Stromal cell of bone marrow (primary cell): ENCODE data around the gene C10orf95.

Experiments used
- DNase-seq: peaks from one replicate; pipeline ENCODE4 v3.0.0-alpha.2; 2012; ENCODE audit warnings: low read depth

Gene C10orf95

GRCh38 chr10:102416283-102416682 lies 35.1 kb downstream of the C10orf95 start:
- no peak for DNase-seq

GRCh38 chr10:102414749-102415148 lies 36.6 kb downstream of the C10orf95 start:
- DNase-seq, result no peak

- no peak for DNase-seq
Measured at GRCh38 chr10:102413806-102414561, 37.4 kb downstream of the C10orf95 start.

- no peak for DNase-seq
Measured at GRCh38 chr10:102413053-102413705, 38.2 kb downstream of the C10orf95 start.

- DNase-seq, result no peak
Measured at GRCh38 chr10:102412293-102412692, 39.0 kb downstream of the C10orf95 start.

- DNase-seq, result no peak
Measured at GRCh38 chr10:102411341-102412255, 39.7 kb downstream of the C10orf95 start.

DNA sequence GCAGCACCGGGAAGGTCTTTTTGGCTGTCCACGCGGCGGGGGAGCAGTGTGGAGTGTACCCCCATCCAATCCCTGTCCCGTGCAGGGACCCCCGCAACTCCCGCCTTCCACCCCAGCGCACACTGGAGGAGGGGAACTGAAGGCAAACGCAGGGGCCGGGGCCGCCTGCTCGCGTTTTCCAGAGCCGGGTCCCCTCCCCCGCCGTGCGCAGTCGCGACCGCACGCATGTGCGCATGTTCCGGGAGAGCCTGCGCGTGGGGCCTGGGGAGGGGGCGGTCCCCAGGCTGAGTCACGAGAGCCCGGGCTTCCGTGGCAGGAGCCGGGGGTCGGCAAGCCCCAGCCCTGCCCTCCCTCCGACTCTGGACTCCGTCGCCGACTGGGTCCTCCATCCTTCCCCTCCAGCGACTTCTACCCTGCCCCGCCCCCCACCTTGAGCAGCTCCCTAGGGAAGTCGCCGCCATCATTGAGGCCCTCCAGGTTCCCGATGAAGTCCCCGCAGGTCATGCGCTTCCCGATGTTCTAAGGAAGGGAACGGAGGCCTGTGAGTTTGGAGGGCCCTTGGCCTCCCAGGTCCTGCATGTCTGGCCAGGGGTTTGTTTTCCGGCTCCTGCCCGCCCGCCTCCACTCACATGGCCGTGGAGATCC lies 40.8 kb downstream of the C10orf95 start:
- no peak for DNase-seq

DNA sequence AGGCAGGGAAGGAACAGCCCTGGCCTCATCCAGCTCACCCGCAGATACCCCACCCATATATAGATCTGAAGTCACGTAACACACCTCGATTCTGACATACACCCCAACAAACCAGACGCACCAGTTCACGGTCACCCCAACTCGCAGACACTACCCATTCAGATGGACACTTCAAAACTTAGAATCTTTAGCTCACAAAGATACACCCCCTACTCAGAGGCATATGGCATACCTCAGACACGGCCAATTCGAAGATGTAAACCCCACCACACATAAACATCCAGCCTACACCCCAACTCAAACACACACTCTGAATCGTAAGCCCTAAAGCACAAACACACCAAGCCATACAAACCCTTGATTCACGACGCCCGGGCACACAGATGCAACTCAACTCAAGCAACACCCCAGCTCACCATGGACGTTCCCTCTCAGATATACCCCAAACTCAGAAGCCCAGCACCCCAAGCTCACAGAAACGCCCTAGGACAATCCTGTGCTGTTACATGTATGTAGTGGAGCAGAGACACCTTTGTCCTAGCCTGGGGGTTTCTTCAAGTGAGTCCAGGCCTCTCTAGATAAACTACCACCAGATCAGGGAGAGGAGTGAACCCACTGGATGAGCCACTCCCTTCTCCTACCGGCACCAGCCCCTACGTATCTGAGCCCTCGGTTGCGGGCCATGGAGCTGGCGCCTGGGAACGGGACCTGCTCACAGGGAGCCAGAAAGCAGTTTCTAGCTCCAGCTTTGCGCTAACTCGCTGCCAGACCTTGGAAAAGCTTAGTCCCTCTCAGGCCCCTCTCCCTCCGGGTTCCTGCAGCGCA lies 41.5 kb downstream of the C10orf95 start:
- no peak for DNase-seq

- DNase-seq, result no peak
Measured at GRCh38 chr10:102408728-102409603, 42.4 kb downstream of the C10orf95 start.

- no peak for DNase-seq
Measured at GRCh38 chr10:102408131-102408727, 43.1 kb downstream of the C10orf95 start.

DNA sequence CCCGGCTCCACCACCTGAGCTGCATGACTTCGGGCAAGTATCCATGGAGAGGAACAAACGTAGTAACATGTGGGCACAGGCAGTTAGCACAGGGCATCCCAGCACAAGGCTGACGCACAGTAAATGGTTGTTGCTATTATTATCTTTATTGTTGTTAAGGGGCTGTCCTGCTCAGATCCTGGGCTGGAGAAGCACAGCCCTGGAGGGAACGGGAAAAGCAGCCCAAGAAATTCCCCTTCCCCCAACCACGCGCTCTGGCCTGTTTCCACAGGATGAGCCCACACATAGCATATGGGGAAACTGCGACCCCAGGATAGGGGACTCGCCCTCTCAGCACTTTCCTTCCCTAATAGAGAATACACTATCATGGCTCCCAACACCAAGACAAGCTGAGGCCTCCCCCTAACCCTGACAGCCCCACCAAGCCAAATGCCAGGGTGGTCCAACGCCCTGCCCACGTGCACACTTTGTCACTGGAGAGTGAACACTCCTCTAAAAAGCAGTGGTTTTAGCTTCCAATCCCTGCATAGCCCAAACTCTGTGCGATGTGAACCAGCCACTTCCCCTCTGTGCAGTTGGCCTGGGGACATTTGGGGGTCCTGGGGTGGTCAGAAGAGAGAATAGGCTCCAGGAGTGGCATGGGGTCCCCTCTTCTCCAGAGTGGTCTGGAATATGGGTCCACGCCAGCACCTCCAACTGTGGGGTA lies 43.8 kb downstream of the C10orf95 start:
- DNase-seq, result no peak

DNA sequence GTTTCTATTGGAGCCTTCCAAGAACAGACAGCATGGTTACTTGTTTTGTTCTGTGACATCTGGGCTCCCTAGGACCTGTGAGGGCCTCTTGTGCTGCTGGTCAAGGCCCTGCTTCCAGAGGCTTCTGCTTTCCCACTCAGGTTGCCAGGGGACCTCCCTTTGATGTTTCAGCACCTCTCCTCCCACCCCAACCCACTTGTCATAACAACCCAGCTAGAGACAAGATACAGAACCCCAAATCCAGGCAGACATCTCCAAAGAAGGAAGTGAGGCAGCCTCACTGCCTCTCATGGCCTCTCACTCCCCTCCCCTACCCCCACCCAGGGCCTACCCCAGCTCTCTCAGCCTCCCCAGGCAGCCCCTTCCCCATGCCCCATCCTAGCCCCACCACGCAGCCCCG lies 44.5 kb downstream of the C10orf95 start:
- no peak for DNase-seq

DNA sequence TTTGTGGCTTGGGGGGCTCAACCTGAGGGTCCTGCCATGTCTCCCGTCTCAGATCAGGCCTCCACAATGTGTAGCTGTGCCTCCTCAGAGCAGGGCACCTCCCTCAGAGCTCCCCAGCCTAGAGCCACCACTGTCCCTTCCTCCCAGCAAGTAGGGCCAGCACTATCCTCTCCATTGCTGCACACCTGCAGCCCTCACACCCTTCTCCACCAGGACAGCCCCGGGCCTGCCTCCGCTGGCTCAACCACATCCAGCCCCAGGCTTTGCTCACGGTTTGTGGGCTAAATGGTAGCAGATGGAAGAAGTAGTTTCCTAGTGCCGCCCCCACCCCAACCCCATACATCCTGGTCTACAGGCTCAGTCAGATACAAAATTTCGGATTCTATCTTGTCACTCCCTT lies 45.7 kb downstream of the C10orf95 start:
- no peak for DNase-seq

DNA sequence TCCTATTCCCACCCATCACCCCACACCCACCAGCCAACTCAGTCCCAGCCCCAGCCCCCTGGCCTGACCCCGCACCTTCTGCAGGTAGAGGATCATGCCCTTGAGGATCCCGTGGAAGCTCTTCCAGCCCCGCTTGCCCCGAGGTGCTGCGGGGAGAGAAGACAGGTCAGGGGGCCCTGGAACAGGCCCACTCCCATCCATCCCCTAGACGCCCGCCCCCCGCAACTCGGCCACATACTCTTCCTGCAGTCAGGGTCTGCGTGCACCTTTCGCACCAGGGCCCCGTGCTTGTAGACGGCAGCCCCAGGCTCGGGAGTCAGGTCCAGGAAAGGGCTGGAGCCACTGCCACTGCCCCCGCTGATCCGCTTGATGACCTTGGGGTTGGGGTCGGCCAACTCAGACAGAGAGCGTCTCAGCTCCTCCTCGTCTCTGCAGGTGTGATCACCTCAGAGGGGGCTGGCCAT lies 46.2 kb downstream of the C10orf95 start:
- DNase-seq, result no peak

- no peak for DNase-seq
Measured at GRCh38 chr10:102404361-102405107, 46.8 kb downstream of the C10orf95 start.

GRCh38 chr10:102403115-102403514 lies 48.2 kb downstream of the C10orf95 start:
- no peak for DNase-seq

DNA sequence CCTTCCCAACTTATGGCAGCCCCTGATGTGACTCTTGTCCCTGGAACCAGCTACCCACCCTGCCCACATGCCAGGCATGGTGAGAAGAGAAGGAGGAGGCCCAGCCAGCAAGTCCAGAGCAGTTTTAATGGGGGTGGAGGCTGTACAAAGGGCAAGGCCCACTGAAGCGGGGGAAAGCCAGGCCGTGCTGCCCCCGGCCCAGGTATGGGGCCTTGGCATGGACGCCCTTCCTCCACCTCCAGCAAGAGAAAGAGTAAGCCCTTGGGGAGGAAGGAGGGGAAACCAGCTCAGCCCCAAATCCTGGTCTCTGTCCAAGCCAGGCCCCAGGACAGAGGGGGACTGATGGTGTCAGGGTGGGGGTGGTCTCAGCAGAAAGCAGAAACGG lies 48.8 kb downstream of the C10orf95 start:
- no peak for DNase-seq

GRCh38 chr10:102401735-102402511 lies 49.4 kb downstream of the C10orf95 start:
- DNase-seq, result no peak
